Loucy (cell line): ENCODE data around the gene GALM.
"Not testable (repeated sequence)": the region's sequence is repeated elsewhere in the genome, so short reads cannot be mapped to it uniquely, and the experiment has no call there.

ENCODE experiments used
- H2AFZ ChIP-seq: fragments of 200-600 bp; sonication (generic); 2 replicates; pipeline ENCODE4 v1.6.0; 2016; ENCODE audit warnings: antibody characterized with exemption, mild to moderate bottlenecking, low read length, moderate library complexity
- H3F3A ChIP-seq: fragments of 200-600 bp; 2 replicates; pipeline ENCODE4 v1.6.0; 2016; ENCODE audit warnings: antibody characterized with exemption, low read depth, mild to moderate bottlenecking
- H3K27me3 ChIP-seq: fragments of 200-600 bp; sonication (generic); 2 replicates; pipeline ENCODE4 v1.6.1; 2014; ENCODE audit warnings: low read length, mild to moderate bottlenecking; ENCODE audit not compliant: insufficient read depth, poor library complexity, severe bottlenecking
- H3K36me3 ChIP-seq: fragments of 200-600 bp; sonication (generic); 2 replicates; pipeline ENCODE4 v1.6.1; 2016; ENCODE audit warnings: low read length; ENCODE audit not compliant: insufficient read depth
- H3K4me1 ChIP-seq: fragments of 200-600 bp; sonication (generic); 2 replicates; pipeline ENCODE4 v1.5.1; 2014; ENCODE audit warnings: low read length, mild to moderate bottlenecking; ENCODE audit not compliant: insufficient read depth, poor library complexity, severe bottlenecking
- H3K4me2 ChIP-seq: fragments of 200-600 bp; sonication (generic); 2 replicates; pipeline ENCODE4 v1.6.0; 2014; ENCODE audit warnings: antibody characterized with exemption, low read length, low read depth, mild to moderate bottlenecking; ENCODE audit not compliant: poor library complexity, severe bottlenecking
- H3K4me3 ChIP-seq: fragments of 200-600 bp; sonication (generic); 2 replicates; pipeline ENCODE4 v1.5.1; 2014; ENCODE audit warnings: low read length, mild to moderate bottlenecking, mixed read lengths; ENCODE audit not compliant: poor library complexity, severe bottlenecking
- H3K79me2 ChIP-seq: fragments of 200-600 bp; sonication (generic); 2 replicates; pipeline ENCODE4 v1.6.1; 2014; ENCODE audit warnings: low read length; ENCODE audit not compliant: insufficient read depth
- H3K9ac ChIP-seq: fragments of 200-600 bp; sonication (generic); 2 replicates; pipeline ENCODE4 v1.6.0; 2014; ENCODE audit warnings: mild to moderate bottlenecking, low read depth, low read length, moderate library complexity; ENCODE audit not compliant: poor library complexity, severe bottlenecking
- H3K9me2 ChIP-seq: fragments of 200-600 bp; sonication (generic); replicated peaks from 2 replicates; pipeline ENCODE4 v1.6.1; 2016; ENCODE audit warnings: low read depth, low read length, mixed read lengths
- H3K9me3 ChIP-seq: fragments of 200-600 bp; sonication (generic); 2 replicates; pipeline ENCODE4 v1.6.1; 2014; ENCODE audit warnings: mild to moderate bottlenecking, antibody characterized with exemption, low read length, low read depth; ENCODE audit not compliant: insufficient read depth
- H4K20me1 ChIP-seq: fragments of 200-600 bp; sonication (generic); 2 replicates; pipeline ENCODE4 v1.6.0; 2014; ENCODE audit warnings: antibody characterized with exemption, low read length, mild to moderate bottlenecking; ENCODE audit not compliant: insufficient read depth, poor library complexity, severe bottlenecking
- EZH2phosphoT487 ChIP-seq: fragments of 200-600 bp; IDR thresholded peaks from 2 replicates; pipeline ENCODE4 v1.6.1; 2018; ENCODE audit warnings: antibody characterized with exemption, mild to moderate bottlenecking, moderate library complexity, borderline replicate concordance
- TF ChIP-seq, protein P1 (sequence below): fragments of 200-600 bp; sonication (generic); conservative IDR thresholded peaks from 2 replicates; pipeline ENCODE4 v1.5.1; 2014; ENCODE audit warnings: mild to moderate bottlenecking, antibody characterized with exemption, low read length

GALM gene

DNA sequence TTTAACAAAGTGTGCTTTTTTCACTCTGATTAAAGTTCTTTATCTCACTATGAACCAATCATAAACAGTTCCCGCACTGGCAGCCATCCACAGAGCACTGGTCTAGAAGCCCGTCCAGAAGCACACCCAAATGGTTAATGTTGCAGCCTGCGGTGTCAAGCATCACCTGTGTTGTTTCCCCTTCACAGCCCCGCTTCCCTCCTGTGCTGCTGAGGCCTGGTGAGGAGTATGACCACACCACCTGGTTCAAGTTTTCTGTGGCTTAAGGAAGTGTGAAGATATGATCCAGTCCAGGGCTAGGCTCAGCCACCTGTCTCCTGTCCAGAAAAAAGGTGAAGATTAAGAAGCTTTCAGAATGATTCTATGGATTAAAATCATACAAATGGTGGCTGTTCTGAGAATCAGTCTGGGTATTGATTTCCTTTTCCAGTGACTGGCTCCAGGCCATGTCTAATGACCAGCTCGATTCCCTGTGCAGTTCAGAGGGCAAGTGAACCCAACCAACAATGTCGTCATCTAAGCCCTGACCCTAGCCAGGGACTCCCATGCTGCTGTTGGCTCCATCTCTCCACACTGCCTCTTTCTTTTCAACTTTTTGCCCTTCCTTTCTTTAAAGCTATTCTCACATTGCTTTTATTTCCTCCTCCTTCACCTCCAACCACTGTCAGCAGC is 67.5 kb downstream of the GALM start:
- H3K27me3 ChIP-seq = no peaks in the 10 kb centered on the region
- H3K4me3 ChIP-seq = no peak overlapping the region
- no peaks in the 10 kb centered on the region for H4K20me1 ChIP-seq
- no peak overlapping the region for H3K9ac ChIP-seq
- H2AFZ ChIP-seq = no peak overlapping the region
- no peak overlapping the region for H3K4me2 ChIP-seq
- no peak for TF ChIP-seq EZH2phosphoT487
- TF ChIP-seq, protein P1, sequence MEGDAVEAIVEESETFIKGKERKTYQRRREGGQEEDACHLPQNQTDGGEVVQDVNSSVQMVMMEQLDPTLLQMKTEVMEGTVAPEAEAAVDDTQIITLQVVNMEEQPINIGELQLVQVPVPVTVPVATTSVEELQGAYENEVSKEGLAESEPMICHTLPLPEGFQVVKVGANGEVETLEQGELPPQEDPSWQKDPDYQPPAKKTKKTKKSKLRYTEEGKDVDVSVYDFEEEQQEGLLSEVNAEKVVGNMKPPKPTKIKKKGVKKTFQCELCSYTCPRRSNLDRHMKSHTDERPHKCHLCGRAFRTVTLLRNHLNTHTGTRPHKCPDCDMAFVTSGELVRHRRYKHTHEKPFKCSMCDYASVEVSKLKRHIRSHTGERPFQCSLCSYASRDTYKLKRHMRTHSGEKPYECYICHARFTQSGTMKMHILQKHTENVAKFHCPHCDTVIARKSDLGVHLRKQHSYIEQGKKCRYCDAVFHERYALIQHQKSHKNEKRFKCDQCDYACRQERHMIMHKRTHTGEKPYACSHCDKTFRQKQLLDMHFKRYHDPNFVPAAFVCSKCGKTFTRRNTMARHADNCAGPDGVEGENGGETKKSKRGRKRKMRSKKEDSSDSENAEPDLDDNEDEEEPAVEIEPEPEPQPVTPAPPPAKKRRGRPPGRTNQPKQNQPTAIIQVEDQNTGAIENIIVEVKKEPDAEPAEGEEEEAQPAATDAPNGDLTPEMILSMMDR = no peak
- H3K79me2 ChIP-seq = 0 out of 2 replicates have a peak, but pooled peaks cover 1% of the 10 kb centered on the region
- H3K36me3 ChIP-seq = peaks cover 48% of the 10 kb centered on the region; the same call in 1 of the 2 replicates
- no peaks in the 10 kb centered on the region for H3K4me1 ChIP-seq
- H3K9me3 ChIP-seq = no peaks in the 10 kb centered on the region
- no peaks in the 10 kb centered on the region for H3F3A ChIP-seq
- no peaks in the 10 kb centered on the region for H3K9me2 ChIP-seq

DNA sequence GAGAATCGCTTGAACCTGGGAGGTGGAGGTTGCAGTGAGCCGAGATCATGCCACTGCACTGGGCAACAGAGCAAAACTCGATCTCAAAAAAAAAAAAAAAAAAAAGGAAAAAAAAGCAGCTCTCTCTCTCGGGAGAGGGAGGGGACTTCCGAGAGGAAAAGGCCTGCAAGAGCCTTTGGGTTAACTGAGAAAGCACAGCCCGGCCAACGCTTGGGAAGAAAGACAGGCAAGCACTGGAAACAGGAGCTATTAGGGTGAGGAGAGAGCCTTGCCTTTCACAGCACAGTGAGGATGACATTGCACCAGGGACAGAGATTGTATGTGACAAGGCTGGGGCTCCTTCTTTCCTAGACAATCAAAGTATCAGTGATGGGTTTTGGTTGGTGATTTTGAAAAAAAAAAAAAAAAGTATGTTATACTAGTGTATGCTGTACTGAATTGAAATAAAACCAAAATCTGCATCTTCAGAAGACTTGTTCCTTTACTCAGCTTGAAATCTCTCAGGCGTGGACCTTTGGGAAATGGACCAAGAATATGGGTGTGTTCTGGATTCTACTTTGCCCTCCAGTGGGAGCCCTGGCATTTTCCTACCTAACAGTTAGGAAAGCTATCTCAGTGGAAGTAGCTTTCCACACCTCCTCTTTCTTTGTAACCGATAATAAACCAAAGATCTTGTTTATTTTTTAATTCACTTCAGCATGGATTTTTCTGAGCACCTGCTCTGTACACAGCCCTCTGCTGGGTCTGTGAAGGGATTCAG is 68.6 kb downstream of the GALM start:
- Histone ChIP-seq H3K79me2 (peaks cover 11% of the 10 kb centered on the region; the same call in 1 of the 2 replicates), H3K36me3 (peaks cover 53% of the 10 kb centered on the region; the same call in 1 of the 2 replicates), H4K20me1 (no peaks in the 10 kb centered on the region), H3K27me3 (no peaks in the 10 kb centered on the region), H3K4me3 (no peak overlapping the region), H3K9ac (no peak overlapping the region), H2AFZ (no peak overlapping the region), H3K9me2 (no peaks in the 10 kb centered on the region), H3K9me3 (no peaks in the 10 kb centered on the region), H3K4me2 (no peak overlapping the region), H3F3A (no peaks in the 10 kb centered on the region), H3K4me1 (no peaks in the 10 kb centered on the region)
- no peak for TF ChIP-seq EZH2phosphoT487
- TF ChIP-seq, protein P1 = no peak

DNA sequence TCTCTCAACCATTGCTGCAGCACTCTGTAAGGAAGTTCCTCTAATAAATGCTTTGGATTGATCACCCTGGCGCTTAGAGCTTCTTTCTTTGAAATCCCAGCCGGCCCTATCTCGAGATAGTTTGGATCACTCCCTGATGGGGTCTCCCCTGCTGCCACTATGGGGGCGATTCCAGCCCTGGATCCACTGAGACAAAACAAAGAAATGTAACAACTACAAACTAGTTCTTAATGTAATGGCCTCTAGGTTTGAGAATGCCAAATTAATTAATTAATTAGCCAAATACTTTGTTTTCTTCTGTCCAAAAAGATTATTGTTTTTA is 70.0 kb downstream of the GALM start:
- Histone ChIP-seq H4K20me1 (peaks cover 7% of the 10 kb centered on the region), H3K27me3 (no peaks in the 10 kb centered on the region), H2AFZ (no peak overlapping the region), H3F3A (no peaks in the 10 kb centered on the region), H3K9me2 (no peaks in the 10 kb centered on the region), H3K4me2 (no peak overlapping the region), H3K9ac (no peak overlapping the region), H3K4me1 (no peaks in the 10 kb centered on the region), H3K4me3 (no peak overlapping the region), H3K79me2 (peaks cover 21% of the 10 kb centered on the region; the same call in 1 of the 2 replicates), H3K9me3 (no peaks in the 10 kb centered on the region), H3K36me3 (peaks cover 50% of the 10 kb centered on the region; the same call in 1 of the 2 replicates)
- TF ChIP-seq, protein P1 = no peak
- TF ChIP-seq EZH2phosphoT487 = no peak

DNA sequence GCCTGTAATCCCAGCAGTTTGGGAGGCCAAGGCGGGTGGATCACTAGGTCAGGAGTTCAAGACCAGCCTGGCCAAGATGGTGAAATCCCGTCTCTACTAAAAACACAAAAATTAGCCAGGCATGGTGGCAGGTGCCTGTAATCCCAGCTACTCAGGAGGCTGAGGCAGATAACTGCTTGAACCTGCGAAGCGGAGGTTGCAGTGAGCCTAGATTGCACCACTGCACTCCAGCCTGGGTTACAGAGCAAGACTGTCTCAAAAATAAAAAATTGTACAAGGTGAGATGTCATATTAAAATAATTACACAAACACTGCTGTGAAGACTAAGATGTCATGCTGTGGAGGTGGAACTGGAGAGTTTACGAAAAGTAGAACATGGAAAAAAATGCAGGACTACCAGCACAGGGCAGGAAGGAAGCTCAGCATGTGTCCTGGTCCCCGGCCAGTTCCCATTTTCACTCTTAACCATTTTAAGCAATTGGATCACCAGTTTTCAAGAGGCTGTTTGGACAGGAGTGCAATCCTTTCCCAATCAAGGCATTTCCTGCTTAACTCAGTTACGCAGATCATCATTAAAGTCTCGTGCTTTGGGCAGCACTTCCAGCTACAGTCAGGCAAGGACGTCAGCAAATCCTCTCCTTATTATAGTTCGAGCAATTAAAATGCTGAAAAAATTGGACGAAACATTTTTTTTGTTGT is 71.2 kb downstream of the GALM start:
- not testable (repeated sequence) for H3K4me1 ChIP-seq, H3F3A ChIP-seq, H3K9me3 ChIP-seq, H3K4me2 ChIP-seq, H2AFZ ChIP-seq, H3K9me2 ChIP-seq, H3K9ac ChIP-seq, H3K27me3 ChIP-seq, H3K4me3 ChIP-seq
- Histone ChIP-seq H4K20me1 (peaks cover 19% of the 10 kb centered on the region), H3K79me2 (peaks cover 32% of the 10 kb centered on the region; the same call in 1 of the 2 replicates), H3K36me3 (peaks cover 41% of the 10 kb centered on the region; the same call in 1 of the 2 replicates)
